Caco-2 (cell line): ENCODE data around the gene PCDH17. TPM values are rescaled to one million over a fixed set of nuclear protein-coding genes. Genes with fewer than 3 reads are reported as not detected.

Source experiments
- BruUV-seq: library from RNA; stranded (reverse); fragments of 400-500 nt; replicated peaks from 2 replicates; lab custom pipeline; 2021; lab: Mats Ljungman, UMichigan
- CTCF ChIA-PET: fragments of 300-600 bp; sonication (Branson Sonifier 250); formaldehyde crosslinking; loops from one replicate; lab custom pipeline; 2022; ENCODE audit warnings: antibody characterized with exemption; lab: Charles Lee
- POLR2A ChIA-PET: fragments of 300-600 bp; sonication (Branson Sonifier 250); formaldehyde crosslinking; loops from one replicate; lab custom pipeline; 2022; ENCODE audit warnings: antibody characterized with exemption; lab: Charles Lee
- DNase-seq, 2 experiments: peaks; one replicate each; pipeline versions ENCODE4 v3.0.0 to v3.0.0-alpha.2; 2020 to 2022
- H3K27me3 ChIP-seq: replicated peaks from 2 replicates; pipeline ENCODE4 v1.6.0; 2011; ENCODE audit warnings: low read length; ENCODE audit not compliant: control insufficient read depth, insufficient read depth
- H3K36me3 ChIP-seq: 2 replicates; pipeline ENCODE4 v1.5.1; 2011; ENCODE audit warnings: low read length; ENCODE audit not compliant: control insufficient read depth, insufficient read depth
- H3K4me1 ChIP-seq: fragments of 250-450 bp; sonication (Bioruptor Pico); 2 replicates; pipeline ENCODE4 v1.5.1; 2020; ENCODE audit warnings: mild to moderate bottlenecking
- H3K4me3 ChIP-seq: 2 replicates; pipeline ENCODE4 v1.5.1; 2011; ENCODE audit warnings: low read depth, mild to moderate bottlenecking, control low read depth, low read length
- H3K9me3 ChIP-seq: fragments of 250-450 bp; sonication (Bioruptor Pico); 2 replicates; pipeline ENCODE4 v1.5.1; 2020; ENCODE audit warnings: mild to moderate bottlenecking, moderate library complexity
- H3K27ac Mint-ChIP-seq: one replicate; pipeline ENCODE4 v1.8.0; 2022; ENCODE audit warnings: mixed read lengths; ENCODE audit not compliant: unreplicated experiment
- H3K27me3 Mint-ChIP-seq: one replicate; pipeline ENCODE4 v1.8.0; 2022; ENCODE audit warnings: mixed read lengths; ENCODE audit not compliant: insufficient read depth, unreplicated experiment
- H3K36me3 Mint-ChIP-seq: one replicate; pipeline ENCODE4 v1.8.0; 2022; ENCODE audit warnings: mild to moderate bottlenecking, mixed read lengths; ENCODE audit not compliant: insufficient read depth, unreplicated experiment
- H3K4me1 Mint-ChIP-seq: one replicate; pipeline ENCODE4 v1.8.0; 2022; ENCODE audit warnings: low read depth, mixed read lengths; ENCODE audit not compliant: unreplicated experiment
- H3K4me3 Mint-ChIP-seq: one replicate; pipeline ENCODE4 v1.8.0; 2022; ENCODE audit warnings: mild to moderate bottlenecking, moderate library complexity, mixed read lengths; ENCODE audit not compliant: unreplicated experiment
- H3K9me3 Mint-ChIP-seq: one replicate; pipeline ENCODE4 v1.8.0; 2022; ENCODE audit warnings: mixed read lengths; ENCODE audit not compliant: unreplicated experiment
- CTCF ChIP-seq, 2 experiments: fragments of 200-600 bp in 1 of 2; IDR thresholded peaks; 1 replicate in 1 of 2; 2 replicates in 1 of 2; pipeline versions ENCODE4 v1.5.1 to v1.8.0; 2011 to 2022; ENCODE audit warnings: antibody characterized with exemption in 1 of 2, control low read depth in 1 of 2, inconsistent platforms in 1 of 2, low read depth in 1 of 2, low read length in 1 of 2, mild to moderate bottlenecking in 1 of 2, moderate library complexity in 1 of 2; ENCODE audit not compliant: insufficient read depth in 1 of 2, severe bottlenecking in 1 of 2, unreplicated experiment in 1 of 2
- intact Hi-C: fragments of 100-400 bp; cut with micrococcal nuclease; formaldehyde crosslinking; loops from one replicate; pipeline ENCODE4 v1.10.0; 2022; ENCODE audit not compliant: unreplicated experiment
- total RNA-seq: library from RNA; stranded (reverse); gene quantifications from 2 replicates; pipeline ENCODE4 v1.2.3, GENCODE V29; 2022

The PCDH17 gene
- total RNA-seq, 1 experiment from 2014 or later = not detected

DNA sequence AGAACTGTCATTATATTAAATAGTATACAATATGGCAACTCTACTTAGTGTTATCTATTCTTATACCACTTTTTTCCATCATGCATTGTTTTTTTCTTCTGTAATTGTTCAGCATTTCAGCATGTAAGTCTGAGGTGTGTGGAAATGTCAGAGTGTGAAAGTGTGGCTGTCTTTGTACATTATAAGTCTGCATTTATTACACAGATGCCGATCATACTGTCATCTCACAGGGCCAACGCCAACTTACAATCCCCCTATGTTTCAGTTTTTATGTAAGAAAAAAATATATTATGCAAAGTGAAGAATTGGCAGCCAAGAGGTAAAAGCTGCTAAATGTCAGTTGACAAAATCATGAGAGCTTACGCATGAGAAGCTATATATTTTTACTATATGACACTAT, 42.9 kb upstream of the PCDH17 start:
- no peak for TF ChIP-seq CTCF (IDR thresholded peaks at IDR 0.05; ENCODE audit: insufficient read depth in 1 of 2, low read depth in 1 of 2, low read length in 1 of 2, severe bottlenecking in 1 of 2, unreplicated experiment in 1 of 2)
- no peaks in the 10 kb centered on the region for H3K36me3 ChIP-seq
- no peak overlapping the region for H3K4me3 ChIP-seq
- DNase-seq = no peak
- no TSS peak for BruUV-seq
- H3K27me3 ChIP-seq = no peaks in the 10 kb centered on the region
- no peaks in the 10 kb centered on the region for H3K36me3 Mint-ChIP-seq
- no peaks in the 10 kb centered on the region for H3K9me3 Mint-ChIP-seq
- ChIA-PET CTCF (no interaction called here), POLR2A (no interaction called here)
- H3K27ac Mint-ChIP-seq = no peak overlapping the region
- H3K4me1 Mint-ChIP-seq = peaks cover 8% of the 10 kb centered on the region
- H3K4me3 Mint-ChIP-seq = no peak overlapping the region
- H3K9me3 ChIP-seq = no peaks in the 10 kb centered on the region
- peaks cover 9% of the 10 kb centered on the region for H3K27me3 Mint-ChIP-seq
- peaks cover 12% of the 10 kb centered on the region; the same call in 1 of the 2 replicates for H3K4me1 ChIP-seq
- intact Hi-C loops = no loop called here

DNA sequence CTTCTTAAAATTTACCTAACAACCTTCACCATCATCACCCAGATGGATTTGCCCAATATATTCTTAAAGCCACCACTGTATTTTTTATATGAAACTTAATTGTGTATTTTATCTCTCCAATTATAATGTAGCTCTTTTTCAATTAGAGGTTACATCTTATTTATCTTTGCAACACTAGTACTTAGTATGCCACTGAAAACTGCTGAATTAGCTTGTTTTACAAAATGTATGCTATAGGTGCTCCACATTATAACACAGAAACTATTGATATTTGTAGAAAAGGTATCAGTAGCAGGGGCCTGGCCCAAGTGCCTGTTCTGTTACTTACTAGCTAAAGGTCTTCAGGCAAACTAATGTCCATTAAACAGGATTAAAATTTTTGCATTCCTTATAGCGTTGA, 35.8 kb upstream of the PCDH17 start:
- Mint-ChIP-seq H3K27ac (no peak overlapping the region), H3K4me1 (peaks cover 2% of the 10 kb centered on the region), H3K4me3 (no peak overlapping the region), H3K36me3 (no peaks in the 10 kb centered on the region), H3K27me3 (peaks cover 8% of the 10 kb centered on the region), H3K9me3 (no peaks in the 10 kb centered on the region)
- Histone ChIP-seq H3K4me3 (no peak overlapping the region), H3K36me3 (no peaks in the 10 kb centered on the region), H3K27me3 (no peaks in the 10 kb centered on the region), H3K9me3 (no peaks in the 10 kb centered on the region), H3K4me1 (peaks cover 4% of the 10 kb centered on the region; the same call in 1 of the 2 replicates)
- no peak for DNase-seq
- CTCF ChIA-PET = interaction anchor here (0.6 kb wide), 1 partner anchor 1464 kb away, joined by 3 read pairs; no protein-coding TSS in a partner anchor
- TF ChIP-seq CTCF (IDR thresholded peaks at IDR 0.05; ENCODE audit: insufficient read depth in 1 of 2, low read depth in 1 of 2, low read length in 1 of 2, severe bottlenecking in 1 of 2, unreplicated experiment in 1 of 2) = no peak
- POLR2A ChIA-PET = no interaction called here
- no TSS peak for BruUV-seq
- intact Hi-C loops = no loop called here

DNA sequence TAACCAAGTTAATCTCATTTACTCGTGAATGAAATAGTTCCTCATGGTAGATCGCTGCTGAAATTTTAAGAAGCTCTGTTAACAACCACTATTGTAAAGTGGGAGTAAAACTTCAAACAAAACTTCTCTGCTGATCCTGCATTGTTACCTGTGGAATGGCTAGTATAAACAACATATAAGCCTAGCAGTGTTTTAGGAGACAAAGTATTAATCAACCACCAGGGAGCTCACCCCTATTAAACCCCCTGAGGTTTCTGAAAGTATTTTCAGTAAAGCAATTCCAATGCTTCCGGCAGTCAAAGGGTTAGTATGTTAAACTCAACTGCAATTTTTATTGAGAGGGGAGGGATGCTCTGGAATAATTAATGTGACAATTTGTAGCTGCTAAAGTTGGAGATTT, 30.0 kb upstream of the PCDH17 start:
- no peak for DNase-seq
- no peaks in the 10 kb centered on the region for H3K36me3 Mint-ChIP-seq
- CTCF ChIA-PET = interaction anchor here (0.6 kb wide), 1 partner anchor 1758 kb away, joined by 6 read pairs; no protein-coding TSS in a partner anchor
- no peaks in the 10 kb centered on the region for H3K4me1 ChIP-seq
- H3K4me1 Mint-ChIP-seq = no peaks in the 10 kb centered on the region
- no peaks in the 10 kb centered on the region for H3K9me3 Mint-ChIP-seq
- H3K27me3 Mint-ChIP-seq = peaks cover 11% of the 10 kb centered on the region
- H3K36me3 ChIP-seq = no peaks in the 10 kb centered on the region
- no peak overlapping the region for H3K4me3 Mint-ChIP-seq
- TF ChIP-seq CTCF (IDR thresholded peaks at IDR 0.05; ENCODE audit: insufficient read depth in 1 of 2, low read depth in 1 of 2, low read length in 1 of 2, severe bottlenecking in 1 of 2, unreplicated experiment in 1 of 2) = no peak
- POLR2A ChIA-PET = no interaction called here
- intact Hi-C loops = no loop called here
- no peak overlapping the region for H3K27ac Mint-ChIP-seq
- no peak overlapping the region for H3K4me3 ChIP-seq
- no peaks in the 10 kb centered on the region for H3K27me3 ChIP-seq
- H3K9me3 ChIP-seq = no peaks in the 10 kb centered on the region
- BruUV-seq = no TSS peak
